ENCODE data around the gene NPM1.

Gene NPM1

DNA sequence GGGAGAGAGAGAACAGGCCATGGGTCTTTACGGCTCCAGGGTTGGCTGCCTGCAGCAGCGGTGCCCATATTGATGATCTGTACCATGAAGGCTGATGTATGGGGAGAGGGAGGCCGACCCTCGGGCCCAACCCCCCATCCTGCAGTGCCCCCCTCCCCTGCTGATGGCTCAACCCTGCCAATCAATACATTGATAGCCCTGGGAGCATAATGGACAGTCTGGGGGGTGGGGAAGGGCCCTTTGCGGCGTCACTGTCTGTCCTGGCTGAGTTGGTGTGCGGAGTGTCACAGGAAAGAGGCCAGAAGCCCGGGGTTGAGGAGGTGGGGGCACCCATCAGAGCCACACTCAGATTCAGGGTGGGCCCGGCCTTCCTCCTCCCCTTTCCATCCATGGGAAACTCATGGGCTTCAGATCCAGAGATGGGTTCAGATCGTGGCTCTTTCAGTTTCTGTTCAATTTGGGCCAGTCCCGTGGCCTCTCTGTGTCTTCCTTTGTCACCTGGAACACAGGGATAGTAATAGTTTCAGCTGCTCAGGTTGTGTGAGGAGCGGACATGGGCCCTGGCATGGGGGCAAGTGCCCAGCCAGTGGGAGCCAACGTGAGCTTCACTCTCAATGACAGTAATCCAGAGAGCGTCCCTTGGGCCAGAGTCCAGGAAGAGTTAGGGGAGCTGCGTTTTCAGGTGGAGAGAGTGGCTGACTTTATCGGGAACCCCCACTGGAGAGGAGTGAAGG lies 41.3 kb downstream of the NPM1 start:
- DNase-seq (ENCODE audit: low read depth), result no peak
- no peak overlapping the region for H3K4me3 ChIP-seq (ENCODE audit: control insufficient read depth, low read depth, low read length)
- TF ChIP-seq CTCF (conservative IDR thresholded peaks at IDR 0.05; ENCODE audit: control insufficient read depth, insufficient read depth, low read depth, low read length), result no peak

DNA sequence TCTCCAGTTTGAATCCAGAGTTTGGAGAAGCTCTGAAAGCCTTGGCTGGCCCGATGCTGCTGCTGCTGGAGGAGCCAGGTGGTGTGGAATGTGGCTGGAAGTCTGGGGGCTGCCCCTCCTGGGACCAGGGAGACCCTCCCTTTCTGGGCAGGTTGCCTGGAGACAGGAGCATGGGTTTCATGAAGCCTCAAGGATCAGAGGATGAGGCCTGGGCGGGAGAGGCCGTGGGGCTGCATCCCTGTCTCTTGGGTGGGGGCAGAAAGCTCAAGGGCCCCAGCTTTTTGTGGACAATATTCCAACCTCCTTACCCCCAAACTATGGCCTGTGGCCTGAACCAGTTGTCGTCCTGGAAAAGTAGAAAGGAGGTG lies 41.9 kb downstream of the NPM1 start:
- no peak for TF ChIP-seq CTCF (conservative IDR thresholded peaks at IDR 0.05; ENCODE audit: control insufficient read depth, insufficient read depth, low read depth, low read length)
- no peak for DNase-seq (ENCODE audit: low read depth)

DNA sequence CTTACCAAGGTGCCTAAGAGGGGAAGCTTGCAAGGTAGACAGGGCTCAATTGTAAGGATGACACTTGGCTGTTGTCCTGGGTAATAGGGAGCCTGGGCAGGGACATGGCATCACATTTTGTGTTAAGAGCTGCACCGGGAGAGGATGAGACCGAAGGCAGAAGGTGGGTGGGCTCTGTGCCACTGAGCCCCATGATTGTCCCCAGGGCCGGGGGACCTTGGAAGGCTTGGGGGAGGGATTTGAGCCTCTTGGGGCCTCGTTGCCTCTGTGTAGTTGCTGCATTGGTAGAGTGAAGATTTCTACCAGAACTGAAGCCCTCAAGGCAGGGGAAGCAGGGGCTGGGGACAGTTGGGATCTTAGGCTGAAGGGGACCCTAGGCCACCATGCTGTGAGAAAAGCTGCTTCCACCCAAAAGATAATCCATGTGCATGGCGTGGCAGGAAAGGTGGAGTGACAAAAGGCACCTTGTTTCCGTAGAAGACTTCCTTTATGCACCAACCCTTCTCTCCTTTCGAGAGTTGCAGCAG lies 43.7 kb downstream of the NPM1 start:
- DNase-seq (ENCODE audit: low read depth), result no peak
- no peak overlapping the region for H3K4me3 ChIP-seq (ENCODE audit: control insufficient read depth, low read depth, low read length)
- TF ChIP-seq CTCF (conservative IDR thresholded peaks at IDR 0.05; ENCODE audit: control insufficient read depth, insufficient read depth, low read depth, low read length), result no peak

More for the DNA sequence above, 41.9 kb downstream of the NPM1 start:
- H3K4me3 ChIP-seq (ENCODE audit: control insufficient read depth, low read depth, low read length), result no peak overlapping the region

GRCh38 chr5:171432076-171432475 lies 44.4 kb downstream of the NPM1 start:
- no peak for DNase-seq (ENCODE audit: low read depth)
- no peak for TF ChIP-seq CTCF (conservative IDR thresholded peaks at IDR 0.05; ENCODE audit: control insufficient read depth, insufficient read depth, low read depth, low read length)
- no peak overlapping the region for H3K4me3 ChIP-seq (ENCODE audit: control insufficient read depth, low read depth, low read length)

GRCh38 chr5:171432583-171433351 lies 45.1 kb downstream of the NPM1 start:
- no peak for DNase-seq (ENCODE audit: low read depth)
- TF ChIP-seq CTCF (conservative IDR thresholded peaks at IDR 0.05; ENCODE audit: control insufficient read depth, insufficient read depth, low read depth, low read length), result no peak
- H3K4me3 ChIP-seq (ENCODE audit: control insufficient read depth, low read depth, low read length), result no peak overlapping the region

DNA sequence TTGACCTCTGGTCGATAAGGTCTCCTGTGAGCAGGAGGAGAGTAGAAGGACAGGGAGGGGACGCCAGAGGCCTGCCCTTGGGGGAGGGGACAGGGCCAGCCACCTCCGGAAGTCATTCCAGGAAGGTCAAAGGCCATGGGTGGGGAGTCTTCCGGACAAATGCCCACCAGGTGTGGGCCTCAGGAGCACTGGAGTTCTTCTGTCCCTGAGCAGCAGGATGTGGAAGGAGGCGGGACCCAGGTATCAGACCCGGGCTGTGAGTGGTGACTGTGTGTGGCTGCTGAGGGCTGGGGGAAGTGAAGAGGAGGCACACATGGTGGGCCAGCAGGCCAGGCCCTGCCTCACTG lies 45.7 kb downstream of the NPM1 start:
- TF ChIP-seq CTCF (conservative IDR thresholded peaks at IDR 0.05; ENCODE audit: control insufficient read depth, insufficient read depth, low read depth, low read length), result no peak
- no peak for DNase-seq (ENCODE audit: low read depth)
- no peak overlapping the region for H3K4me3 ChIP-seq (ENCODE audit: control insufficient read depth, low read depth, low read length)

Data from fibroblast of mammary gland (primary cell).